Renal pelvis (tissue), 4 donors: Measurements from ENCODE around the gene INO80. TPM values are rescaled to one million over a fixed set of nuclear protein-coding genes. Genes with fewer than 3 reads are reported as not detected.

ENCODE experiments used
- DNase-seq: peaks from one replicate; pipeline ENCODE4 v3.0.0-alpha.2; 2013
- polyA plus RNA-seq, 3 donors: library from polyadenylated mRNA; unstranded; fragments of 120-200 nt; gene quantifications; one replicate each; pipeline ENCODE4 v1.2.1, GENCODE V29; 2013; ENCODE audit not compliant: insufficient read length in 3 of 3

The INO80 gene
- polyA plus RNA-seq, 3 donors, result 23.1 to 25.7 (median 25.7) TPM

- no peak for DNase-seq
Measured at GRCh38 chr15:41001524-41002214, 114.4 kb downstream of the INO80 start.

- DNase-seq, result no peak
Measured at GRCh38 chr15:40999190-40999589, 116.9 kb downstream of the INO80 start.

- DNase-seq, result no peak
Measured at GRCh38 chr15:40995656-40996055, 120.4 kb downstream of the INO80 start.

GRCh38 chr15:40992825-40993224, 123.3 kb downstream of the INO80 start:
- no peak for DNase-seq

- DNase-seq, result peak; percentile 72
Measured at GRCh38 chr15:40992241-40992741, 123.8 kb downstream of the INO80 start.

GRCh38 chr15:40991355-40991754, 124.7 kb downstream of the INO80 start:
- DNase-seq, result no peak

- no peak for DNase-seq
Measured at GRCh38 chr15:40990789-40991188, 125.3 kb downstream of the INO80 start.

- no peak for DNase-seq
Measured at GRCh38 chr15:40990080-40990479, 126.0 kb downstream of the INO80 start.

- no peak for DNase-seq
Measured at GRCh38 chr15:40988156-40988555, 127.9 kb downstream of the INO80 start.

- no peak for DNase-seq
Measured at GRCh38 chr15:40986820-40987219, 129.3 kb downstream of the INO80 start.

- DNase-seq, result no peak
Measured at GRCh38 chr15:40985541-40986330, 130.3 kb downstream of the INO80 start.

- DNase-seq, result no peak
Measured at GRCh38 chr15:40984964-40985363, 131.1 kb downstream of the INO80 start.

- DNase-seq, result no peak
Measured at GRCh38 chr15:40984406-40984805, 131.7 kb downstream of the INO80 start.

- no peak for DNase-seq
Measured at GRCh38 chr15:40982855-40983254, 133.2 kb downstream of the INO80 start.

- no peak for DNase-seq
Measured at GRCh38 chr15:40981186-40981585, 134.9 kb downstream of the INO80 start.

- DNase-seq, result no peak
Measured at GRCh38 chr15:40978562-40978961, 137.5 kb downstream of the INO80 start.

- DNase-seq, result no peak
Measured at GRCh38 chr15:40978141-40978540, 137.9 kb downstream of the INO80 start.

GRCh38 chr15:40976819-40977218, 139.3 kb downstream of the INO80 start:
- no peak for DNase-seq

- no peak for DNase-seq
Measured at GRCh38 chr15:40974879-40975278, 141.2 kb downstream of the INO80 start.

GRCh38 chr15:40969363-40969762, 146.7 kb downstream of the INO80 start:
- no peak for DNase-seq

- DNase-seq, result no peak
Measured at GRCh38 chr15:40968290-40969085, 147.6 kb downstream of the INO80 start.

GRCh38 chr15:40964634-40965033, 151.4 kb downstream of the INO80 start:
- no peak for DNase-seq
